CD4-positive, CD25-positive, alpha-beta regulatory T cell (primary cell): ENCODE results near the gene POLA2. TPM values are rescaled to one million over a fixed set of nuclear protein-coding genes. Genes with fewer than 3 reads are reported as not detected.
A peak's percentile ranks its signal among the peaks of the same experiment; 100 is the strongest.

Experiments used
- ATAC-seq, 2 donors: fragments of 150-1000 bp; cut with Tn5 transposase; one replicate each; pipeline ENCODE4 v1.10.0; 2021; ENCODE audit warnings: low read depth in 2 of 2, moderate number of reproducible peaks in 2 of 2, moderate library complexity in 1 of 2
- DNase-seq, 3 donors: peaks; one replicate each; pipeline versions ENCODE4 v3.0.0 to v3.0.0-alpha.2; 2012 to 2022; ENCODE audit warnings: mixed read lengths in 1 of 3
- H3K27ac ChIP-seq: one replicate; pipeline ENCODE4 v1.7.0; 2013; ENCODE audit warnings: mild to moderate bottlenecking, low read length; ENCODE audit not compliant: insufficient read depth, poor library complexity, severe bottlenecking
- H3K27me3 ChIP-seq: one replicate; pipeline ENCODE4 v1.7.0; 2013; ENCODE audit warnings: low read length; ENCODE audit not compliant: control insufficient read depth, insufficient read depth
- H3K36me3 ChIP-seq: one replicate; pipeline ENCODE4 v1.7.0; 2013; ENCODE audit warnings: mild to moderate bottlenecking, low read length, moderate library complexity; ENCODE audit not compliant: control insufficient read depth, insufficient read depth
- H3K4me1 ChIP-seq: 2 replicates; pipeline ENCODE4 v1.7.0; 2013; ENCODE audit warnings: mild to moderate bottlenecking, low read length; ENCODE audit not compliant: insufficient read depth, control insufficient read depth, poor library complexity, severe bottlenecking
- H3K4me3 ChIP-seq: one replicate; pipeline ENCODE4 v1.7.0; 2013; ENCODE audit warnings: low read depth, mild to moderate bottlenecking, low read length, moderate library complexity
- H3K9me3 ChIP-seq, 2 experiments: 1 replicate in 1 of 2; 2 replicates in 1 of 2; pipeline ENCODE4 v1.7.0; 2013; ENCODE audit warnings: low read length in 2 of 2, mild to moderate bottlenecking in 1 of 2, moderate library complexity in 1 of 2; ENCODE audit not compliant: control insufficient read depth in 2 of 2
- H3K27ac Mint-ChIP-seq, 3 donors: one replicate each; pipeline ENCODE4 v1.8.0; 2020 to 2022; ENCODE audit warnings: mild to moderate bottlenecking in 3 of 3, mixed read lengths in 3 of 3, moderate library complexity in 2 of 3
- H3K27me3 Mint-ChIP-seq: one replicate; pipeline ENCODE4 v1.8.0; 2022; ENCODE audit warnings: mild to moderate bottlenecking, mixed read lengths
- H3K36me3 Mint-ChIP-seq: one replicate; pipeline ENCODE4 v1.8.0; 2020; ENCODE audit warnings: mixed read lengths
- H3K4me1 Mint-ChIP-seq, 4 donors: one replicate each; pipeline ENCODE4 v1.8.0; 2020 to 2022; ENCODE audit warnings: mixed read lengths in 4 of 4, mild to moderate bottlenecking in 1 of 4
- H3K4me3 Mint-ChIP-seq, 4 donors: one replicate each; pipeline ENCODE4 v1.8.0; 2020 to 2022; ENCODE audit warnings: mild to moderate bottlenecking in 4 of 4, mixed read lengths in 4 of 4, moderate library complexity in 3 of 4
- H3K9me3 Mint-ChIP-seq, 7 donors: one replicate each; pipeline ENCODE4 v1.8.0; 2020 to 2022; ENCODE audit warnings: mixed read lengths in 7 of 7, mild to moderate bottlenecking in 3 of 7, moderate library complexity in 2 of 7
- polyA plus RNA-seq, 4 donors: library from polyadenylated mRNA; unstranded; fragments of 300-500 nt; fragmentation: Illumina TruSeq; gene quantifications; one replicate each; pipeline ENCODE4 v1.2.3, GENCODE V29; 2021
- total RNA-seq: library from RNA; stranded (reverse); gene quantifications from one replicate; pipeline ENCODE4 v1.2.3, GENCODE V29; 2022

POLA2 gene
- total and polyA plus RNA-seq, 5 donors from 2014 or later: 8.3 to 25.7 (median 13.1) TPM

DNA sequence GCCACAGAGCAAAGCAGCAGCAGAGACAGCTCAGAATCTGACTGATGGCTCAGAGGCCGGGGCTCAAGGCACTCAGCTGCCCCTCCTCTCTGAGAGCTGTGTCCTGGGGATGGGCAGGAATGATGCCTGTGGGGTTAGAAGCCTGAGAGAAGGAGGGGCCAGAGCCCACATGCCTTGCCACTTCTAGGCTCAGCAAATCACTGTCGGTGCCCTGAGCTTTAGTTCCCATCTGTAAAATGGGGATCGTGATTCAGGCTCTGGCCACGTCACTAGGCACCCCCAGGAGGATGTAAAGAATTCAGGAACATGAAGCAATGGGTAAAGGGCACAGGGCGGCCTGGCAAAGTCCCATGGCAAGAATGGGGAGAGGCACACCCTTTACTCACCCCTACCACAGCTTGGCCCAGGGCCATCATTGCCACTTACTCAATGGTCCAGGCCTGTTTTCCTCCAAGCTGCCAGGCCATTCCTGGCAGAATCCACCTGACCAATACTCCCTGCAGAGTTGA is 49.5 kb downstream of the POLA2 start:
- Mint-ChIP-seq H3K4me1 (peaks cover 0 to 10% (median 7%) of the 10 kb centered on the region in 4 donors), H3K4me3 (peak overlapping the region in 1 of 4 donors; percentile 61), H3K27ac (peak overlapping the region in 1 of 3 donors; percentile 60), H3K9me3 (no peaks in the 10 kb centered on the region), H3K36me3 (no peaks in the 10 kb centered on the region), H3K27me3 (peaks cover 13% of the 10 kb centered on the region)
- H3K4me3 ChIP-seq: no peak overlapping the region
- no peaks in the 10 kb centered on the region for H3K9me3 ChIP-seq
- ATAC-seq: no peak
- DNase-seq: no peak
- H3K27ac ChIP-seq: no peak overlapping the region
- H3K4me1 ChIP-seq: peaks cover 18% of the 10 kb centered on the region
- no peaks in the 10 kb centered on the region for H3K36me3 ChIP-seq
- no peaks in the 10 kb centered on the region for H3K27me3 ChIP-seq

DNA sequence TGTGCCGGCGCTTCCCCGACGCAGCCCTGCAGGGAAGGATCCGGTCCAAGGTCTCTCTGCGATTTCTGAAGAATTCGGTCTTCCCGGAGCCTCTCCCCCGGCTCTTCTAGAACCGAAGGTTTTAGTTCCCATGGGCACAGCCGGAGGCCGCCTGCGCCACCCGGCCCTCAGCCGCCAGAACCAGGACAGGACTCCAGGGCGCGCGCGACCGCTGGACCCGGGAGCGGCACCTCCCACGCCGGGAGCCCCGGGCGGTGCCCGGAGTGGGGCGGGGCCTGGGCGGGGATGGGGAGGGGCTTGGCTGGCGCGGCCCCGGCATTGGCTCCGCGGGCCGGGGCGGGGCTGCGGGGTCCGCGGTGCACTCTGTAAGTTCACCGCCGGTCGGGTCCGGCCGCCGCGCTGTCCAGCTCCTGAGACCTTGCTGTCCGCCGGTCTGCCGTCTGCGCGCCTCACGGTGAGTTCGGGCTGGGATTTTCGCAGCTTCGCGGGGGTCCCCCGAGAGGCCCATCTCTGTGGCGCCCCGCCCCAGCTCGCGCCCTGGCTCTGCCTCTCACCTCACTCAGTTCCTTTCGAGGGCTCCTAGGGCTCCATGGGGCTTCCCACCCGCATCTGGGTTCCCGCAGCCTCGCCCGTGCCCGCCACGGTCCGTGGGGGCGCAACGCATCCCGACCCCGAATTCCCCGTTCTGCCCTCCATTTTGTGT is 52.9 kb downstream of the POLA2 start, which contains the start of gene CDC42EP2:
CDC42EP2 (plus strand) TSS at position 366 of the 703 bp plus-strand sequence. CDS start 6,033 bp downstream, outside the sequence.
- peak; percentile 87 to 88 for ATAC-seq

DNA sequence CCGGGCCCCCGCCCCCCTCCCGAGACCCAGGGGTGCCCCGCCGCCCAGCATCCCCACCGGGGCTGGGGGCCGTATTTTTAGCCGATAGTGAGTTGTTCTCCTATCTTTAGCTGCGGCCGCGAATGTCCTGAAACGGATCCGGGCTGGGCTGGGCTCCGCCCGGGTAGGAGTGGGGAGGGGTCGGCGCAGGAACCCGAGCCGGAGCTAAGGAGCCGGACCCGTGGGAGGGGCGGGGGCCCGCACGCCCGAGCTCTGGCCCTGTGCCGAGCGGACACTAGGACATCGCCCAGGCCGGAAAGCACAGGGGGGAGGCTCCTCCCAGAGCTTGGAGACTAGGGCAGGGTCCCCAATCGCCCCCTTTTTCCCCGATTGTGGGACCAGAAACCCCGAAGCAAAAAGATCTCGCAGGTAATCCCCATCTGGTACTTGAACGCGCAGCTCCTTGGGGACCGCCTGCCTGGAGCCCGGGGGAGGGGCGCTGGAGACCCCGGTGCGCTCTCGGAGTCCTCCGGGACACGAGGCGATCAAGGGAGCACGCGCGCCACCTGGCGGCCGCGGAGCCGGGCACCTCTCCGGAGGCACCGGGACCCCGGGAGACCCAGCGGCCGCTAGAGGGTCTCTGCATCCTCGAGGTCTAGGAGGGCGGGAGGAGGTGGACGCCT is 53.6 kb downstream of the POLA2 start:
- Histone ChIP-seq H3K4me1 (peaks cover 18% of the 10 kb centered on the region), H3K36me3 (no peaks in the 10 kb centered on the region), H3K27me3 (no peaks in the 10 kb centered on the region), H3K4me3 (peak overlapping the region; percentile 7), H3K9me3 (no peaks in the 10 kb centered on the region), H3K27ac (no peak overlapping the region)
- peaks cover 0 to 12% (median 5%) of the 10 kb centered on the region in 4 donors for H3K4me1 Mint-ChIP-seq
- peak; percentile 61 to 72 (median 71) for DNase-seq
- no peaks in the 10 kb centered on the region for H3K9me3 Mint-ChIP-seq
- H3K27ac Mint-ChIP-seq: peak overlapping the region in 1 of 3 donors; percentile 42
- ATAC-seq: peak; percentile 59 to 61
- no peaks in the 10 kb centered on the region for H3K36me3 Mint-ChIP-seq
- H3K4me3 Mint-ChIP-seq: peak overlapping the region; percentile 67 to 91 (median 80)
- peaks cover 9% of the 10 kb centered on the region for H3K27me3 Mint-ChIP-seq

More for the DNA sequence above, 52.9 kb downstream of the POLA2 start, which contains the start of gene CDC42EP2:
- peak; percentile 54 to 74 (median 62) for DNase-seq
- no peaks in the 10 kb centered on the region for H3K9me3 ChIP-seq
- Mint-ChIP-seq H3K9me3 (no peaks in the 10 kb centered on the region), H3K36me3 (no peaks in the 10 kb centered on the region), H3K27me3 (peaks cover 10% of the 10 kb centered on the region), H3K27ac (peak within 1 kb of the TSS in 2 of 3 donors; percentile 14 to 42), H3K4me3 (peak within 1 kb of the TSS; percentile 73 to 92 (median 80)), H3K4me1 (peaks cover 0 to 12% (median 5%) of the 10 kb centered on the region in 4 donors)
- no peak within 1 kb of the TSS for H3K27ac ChIP-seq
- H3K4me1 ChIP-seq: peaks cover 18% of the 10 kb centered on the region
- no peaks in the 10 kb centered on the region for H3K27me3 ChIP-seq
- H3K4me3 ChIP-seq: peak within 1 kb of the TSS; percentile 7
- H3K36me3 ChIP-seq: no peaks in the 10 kb centered on the region

DNA sequence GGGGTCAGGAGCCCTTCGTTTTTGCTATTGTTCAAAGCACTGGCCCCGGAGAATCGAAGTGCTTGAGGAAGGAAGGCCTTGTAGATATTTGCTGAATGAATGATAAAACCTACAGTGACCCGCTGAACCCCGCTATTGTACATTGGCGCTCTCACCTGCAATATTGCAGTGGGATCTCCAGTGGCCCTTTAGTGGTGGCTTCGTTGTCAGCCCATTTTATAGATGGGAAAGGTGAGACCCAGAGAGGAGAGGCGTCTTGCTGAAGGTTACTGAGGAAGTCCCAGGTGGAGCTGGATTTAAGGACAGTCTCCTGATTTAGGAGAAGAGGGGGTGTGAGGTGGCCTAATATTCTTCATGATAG is 54.1 kb downstream of the POLA2 start:
- Mint-ChIP-seq H3K4me3 (peak overlapping the region; percentile 67 to 83 (median 78)), H3K36me3 (no peaks in the 10 kb centered on the region), H3K4me1 (peaks cover 0 to 12% (median 5%) of the 10 kb centered on the region in 4 donors), H3K27ac (peak overlapping the region in 1 of 3 donors; percentile 42), H3K27me3 (peaks cover 9% of the 10 kb centered on the region), H3K9me3 (no peaks in the 10 kb centered on the region)
- Histone ChIP-seq H3K27ac (no peak overlapping the region), H3K27me3 (no peaks in the 10 kb centered on the region), H3K36me3 (no peaks in the 10 kb centered on the region), H3K9me3 (no peaks in the 10 kb centered on the region), H3K4me1 (peaks cover 18% of the 10 kb centered on the region), H3K4me3 (no peak overlapping the region)
- no peak for DNase-seq
- no peak for ATAC-seq

DNA sequence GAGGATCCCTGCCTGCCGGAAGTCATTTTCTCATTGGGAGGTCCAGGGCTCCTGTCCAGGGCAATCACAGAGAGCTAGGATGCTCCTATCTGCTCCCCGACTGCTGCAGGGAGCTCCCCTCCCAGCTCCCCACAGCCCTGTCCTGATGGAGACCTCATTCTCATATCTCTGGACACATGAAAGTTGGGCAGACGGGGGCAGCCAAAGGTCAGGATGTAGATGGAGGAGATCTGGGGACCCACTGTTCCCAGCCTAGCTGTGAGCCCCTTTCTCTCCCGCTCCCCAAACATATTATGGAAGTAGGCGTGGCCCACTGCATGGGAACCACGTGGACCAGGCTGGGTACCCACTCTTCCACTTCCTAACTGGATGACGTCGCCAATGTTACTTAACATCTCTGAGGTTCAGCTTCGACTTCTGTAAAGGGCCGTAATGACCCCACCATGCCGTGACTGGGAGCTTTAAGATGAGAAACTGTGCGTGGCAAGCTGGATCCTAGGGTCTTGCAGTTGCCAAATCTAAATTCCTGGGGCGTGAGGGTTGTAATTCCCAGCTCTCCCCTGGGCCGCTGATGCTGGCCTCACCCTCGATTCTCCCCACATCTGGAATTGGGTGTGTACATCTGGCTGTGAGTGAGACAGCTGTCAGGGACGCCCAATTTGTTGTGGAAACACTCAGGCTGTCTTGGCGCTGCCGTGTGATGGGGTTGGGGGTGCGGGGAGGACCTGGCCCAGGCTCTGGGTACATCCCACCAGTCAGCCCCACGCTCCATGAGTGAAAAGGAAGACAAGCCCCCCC is 54.7 kb downstream of the POLA2 start:
- Mint-ChIP-seq H3K4me1 (peaks cover 0 to 12% (median 5%) of the 10 kb centered on the region in 4 donors), H3K27me3 (peaks cover 9% of the 10 kb centered on the region), H3K27ac (peak overlapping the region in 1 of 3 donors; percentile 25)

DNA sequence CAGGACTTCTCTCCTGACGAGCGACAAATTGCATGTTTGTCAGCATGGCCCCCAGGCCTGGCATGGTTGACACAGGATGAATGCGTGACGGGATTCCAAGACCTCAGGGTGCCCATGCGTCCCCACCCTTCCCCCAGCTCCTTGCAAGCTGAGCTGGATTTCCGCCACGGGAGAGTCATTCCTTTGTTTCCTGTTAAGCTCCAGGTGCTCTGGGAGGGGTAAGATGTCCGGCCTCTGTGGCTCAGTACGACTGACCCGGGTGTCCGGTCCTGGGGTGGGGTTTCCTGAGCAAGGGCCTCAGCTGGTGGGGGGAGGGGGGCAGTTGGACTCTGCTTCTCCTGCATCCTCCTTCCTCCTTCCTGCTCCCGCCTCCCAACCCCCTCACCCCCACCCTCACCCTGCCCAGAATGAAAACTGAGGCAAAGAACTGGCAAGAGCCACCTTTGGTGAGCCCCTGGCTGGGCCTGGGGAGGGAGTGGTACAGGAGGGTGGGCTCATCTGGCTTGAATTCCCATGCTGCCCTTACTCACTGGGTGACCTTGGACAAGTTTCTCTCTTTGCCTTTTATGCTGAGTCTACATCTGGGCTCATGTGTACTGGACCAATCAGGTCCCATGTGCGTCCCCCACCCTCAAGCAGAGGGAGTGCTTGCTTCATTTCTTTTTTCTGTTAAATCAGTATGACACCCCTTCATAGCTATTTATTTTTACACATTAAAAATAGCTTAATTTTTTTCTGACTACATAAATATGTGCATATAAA is 55.4 kb downstream of the POLA2 start:
- DNase-seq (no peak), ATAC-seq (no peak)
- Mint-ChIP-seq H3K27me3 (peaks cover 9% of the 10 kb centered on the region), H3K4me1 (peaks cover 0 to 12% (median 5%) of the 10 kb centered on the region in 4 donors), H3K9me3 (no peaks in the 10 kb centered on the region), H3K4me3 (peak overlapping the region in 2 of 4 donors; percentile 55 to 75), H3K36me3 (no peaks in the 10 kb centered on the region), H3K27ac (no peak overlapping the region)
- Histone ChIP-seq H3K27ac (no peak overlapping the region), H3K4me3 (no peak overlapping the region), H3K9me3 (no peaks in the 10 kb centered on the region), H3K27me3 (no peaks in the 10 kb centered on the region), H3K4me1 (peaks cover 18% of the 10 kb centered on the region), H3K36me3 (no peaks in the 10 kb centered on the region)

More for the DNA sequence above, 54.7 kb downstream of the POLA2 start:
- Histone ChIP-seq H3K27me3 (no peaks in the 10 kb centered on the region), H3K27ac (no peak overlapping the region), H3K4me3 (no peak overlapping the region), H3K4me1 (peaks cover 18% of the 10 kb centered on the region), H3K36me3 (no peaks in the 10 kb centered on the region), H3K9me3 (no peaks in the 10 kb centered on the region)
- Mint-ChIP-seq H3K9me3 (no peaks in the 10 kb centered on the region), H3K36me3 (no peaks in the 10 kb centered on the region), H3K4me3 (peak overlapping the region; percentile 67 to 83 (median 78))
- DNase-seq (no peak), ATAC-seq (no peak)
